WI38 (cell line): ENCODE results near the gene CADM4.
"Not testable (repeated sequence)": the region's sequence is repeated elsewhere in the genome, so short reads cannot be mapped to it uniquely, and the experiment has no call there.

Experiments used
- H3K4me3 ChIP-seq: 2 replicates; pipeline ENCODE4 v1.5.1; 2011; ENCODE audit warnings: low read depth, mild to moderate bottlenecking, control low read depth, low read length
- CTCF ChIP-seq: IDR thresholded peaks from 2 replicates; pipeline ENCODE4 v1.5.1; 2012; ENCODE audit warnings: low read depth, mild to moderate bottlenecking, control low read depth, low read length

Gene CADM4

GRCh38 chr19:43605875-43606568 lies 33.6 kb downstream of the CADM4 start:
- no peak overlapping the region for H3K4me3 ChIP-seq
- TF ChIP-seq CTCF, result no peak

GRCh38 chr19:43600326-43600725 lies 39.3 kb downstream of the CADM4 start:
- H3K4me3 ChIP-seq, result not testable (repeated sequence)

GRCh38 chr19:43599635-43600295 lies 39.9 kb downstream of the CADM4 start:
- no peak overlapping the region for H3K4me3 ChIP-seq
- TF ChIP-seq CTCF, result no peak

- H3K4me3 ChIP-seq, result no peak overlapping the region
- no peak for TF ChIP-seq CTCF
These were observed 41.0 kb downstream of the CADM4 start for GRCh38 chr19:43598445-43599240.

GRCh38 chr19:43597876-43598275 lies 41.8 kb downstream of the CADM4 start:
- peak overlapping the region; percentile 93 for H3K4me3 ChIP-seq
- no peak for TF ChIP-seq CTCF

GRCh38 chr19:43596842-43597461 lies 42.7 kb downstream of the CADM4 start:
- H3K4me3 ChIP-seq, result peak overlapping the region; percentile 93
- TF ChIP-seq CTCF, result no peak

GRCh38 chr19:43595999-43596841 lies 43.4 kb downstream of the CADM4 start, which contains the start of the genes IRGQ and ZNF576:
TSS of gene IRGQ (minus strand) at chr19:43596134. CDS start at chr19:43595338, 796 bp downstream.
TSS of gene ZNF576 (plus strand) at chr19:43596595. CDS start at chr19:43597109, 514 bp downstream.
- no peak for TF ChIP-seq CTCF
- peak within 1 kb of the TSS; percentile 93 for H3K4me3 ChIP-seq
